22Rv1 (cell line): ENCODE data around the gene RAB35.

Source experiments
- ZFX ChIP-seq: fragments of 450-650 bp; IDR thresholded peaks from 2 replicates; pipeline ENCODE4 v1.6.1; 2017; ENCODE audit warnings: antibody characterized with exemption, borderline replicate concordance
- TF ChIP-seq, protein P1 (sequence below): fragments of 450-650 bp; IDR thresholded peaks from 2 replicates; pipeline ENCODE4 v1.5.1; 2017; ENCODE audit warnings: mild to moderate bottlenecking

DNA sequence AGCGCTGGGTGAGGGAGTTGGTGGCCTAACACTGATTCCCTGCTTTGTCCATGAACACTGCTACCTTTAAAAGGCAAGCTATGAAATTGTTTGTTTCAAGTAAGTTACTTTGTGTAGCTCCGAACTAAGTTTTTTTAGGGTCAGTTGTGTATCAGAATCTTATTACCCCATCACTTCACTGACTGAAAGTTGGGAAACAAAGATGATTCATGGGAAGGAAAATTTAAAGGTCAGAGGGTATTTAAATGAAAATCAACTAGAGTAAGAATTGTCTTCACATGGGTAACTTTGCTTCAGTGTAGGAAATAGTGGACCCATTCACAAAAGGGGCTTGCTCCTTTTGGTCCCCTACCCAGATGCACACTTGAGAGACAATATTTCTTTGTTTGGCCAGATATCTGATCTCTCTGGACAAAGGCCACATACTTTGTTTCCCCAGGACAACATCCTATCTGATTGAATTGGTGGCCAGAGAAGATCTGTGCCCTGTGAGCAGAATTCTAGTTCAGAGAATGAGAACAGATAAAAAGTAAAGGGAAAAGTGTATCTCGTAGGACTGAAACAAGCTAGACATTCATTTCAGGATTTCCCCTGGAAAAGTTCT is 53.5 kb downstream of the RAB35 start:
- TF ChIP-seq, protein P1, sequence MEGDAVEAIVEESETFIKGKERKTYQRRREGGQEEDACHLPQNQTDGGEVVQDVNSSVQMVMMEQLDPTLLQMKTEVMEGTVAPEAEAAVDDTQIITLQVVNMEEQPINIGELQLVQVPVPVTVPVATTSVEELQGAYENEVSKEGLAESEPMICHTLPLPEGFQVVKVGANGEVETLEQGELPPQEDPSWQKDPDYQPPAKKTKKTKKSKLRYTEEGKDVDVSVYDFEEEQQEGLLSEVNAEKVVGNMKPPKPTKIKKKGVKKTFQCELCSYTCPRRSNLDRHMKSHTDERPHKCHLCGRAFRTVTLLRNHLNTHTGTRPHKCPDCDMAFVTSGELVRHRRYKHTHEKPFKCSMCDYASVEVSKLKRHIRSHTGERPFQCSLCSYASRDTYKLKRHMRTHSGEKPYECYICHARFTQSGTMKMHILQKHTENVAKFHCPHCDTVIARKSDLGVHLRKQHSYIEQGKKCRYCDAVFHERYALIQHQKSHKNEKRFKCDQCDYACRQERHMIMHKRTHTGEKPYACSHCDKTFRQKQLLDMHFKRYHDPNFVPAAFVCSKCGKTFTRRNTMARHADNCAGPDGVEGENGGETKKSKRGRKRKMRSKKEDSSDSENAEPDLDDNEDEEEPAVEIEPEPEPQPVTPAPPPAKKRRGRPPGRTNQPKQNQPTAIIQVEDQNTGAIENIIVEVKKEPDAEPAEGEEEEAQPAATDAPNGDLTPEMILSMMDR: no peak
- TF ChIP-seq ZFX: no peak
